Lower leg skin (tissue), 4 donors: Measurements from ENCODE around the gene SPATA13. TPM values are rescaled to one million over a fixed set of nuclear protein-coding genes. Genes with fewer than 3 reads are reported as not detected.

Source experiments
- DNase-seq, 2 donors: peaks; one replicate each; pipeline ENCODE4 v3.0.0-alpha.2; 2019; ENCODE audit warnings: low spot score in 2 of 2
- H3K4me3 ChIP-seq: fragments of 200-600 bp; sonication (generic); 2 replicates; pipeline ENCODE4 v1.5.1; 2017; ENCODE audit warnings: mild to moderate bottlenecking, low read depth; ENCODE audit not compliant: poor library complexity, severe bottlenecking
- POLR2A ChIP-seq, 2 donors: fragments of 450-650 bp; IDR thresholded peaks; one replicate each; pipeline ENCODE4 v1.6.1; 2016 to 2017; ENCODE audit warnings: antibody characterized with exemption in 2 of 2, mild to moderate bottlenecking in 1 of 2, moderate library complexity in 1 of 2
- WGBS, 2 donors: methylation state at CpG; one replicate each; pipeline ENCODE4 v1.1.5; 2018; 5-methylcytosine and 5-hydroxymethylcytosine counted together
- intact Hi-C: fragments of 100-400 bp; cut with DNase I; formaldehyde crosslinking; loops from one replicate; pipeline ENCODE4 v1.15.0; 2023; ENCODE audit warnings: low total_unique reads
- total RNA-seq, 4 donors: library from RNA; depleted of rRNA; stranded (reverse); fragments of >200 nt; gene quantifications; one replicate each; pipeline ENCODE4 v1.1.0, GENCODE V29; 2016
- TF ChIP-seq, protein P1 (sequence below), 3 donors: fragments of 450-650 bp; IDR thresholded peaks; one replicate each; pipeline ENCODE4 v1.5.1; 2016; ENCODE audit warnings: antibody characterized with exemption in 3 of 3, mild to moderate bottlenecking in 3 of 3, moderate library complexity in 2 of 3

SPATA13 gene
- total RNA-seq, 4 donors from 2014 or later: 30.6 to 78.3 (median 46.2) TPM

DNA sequence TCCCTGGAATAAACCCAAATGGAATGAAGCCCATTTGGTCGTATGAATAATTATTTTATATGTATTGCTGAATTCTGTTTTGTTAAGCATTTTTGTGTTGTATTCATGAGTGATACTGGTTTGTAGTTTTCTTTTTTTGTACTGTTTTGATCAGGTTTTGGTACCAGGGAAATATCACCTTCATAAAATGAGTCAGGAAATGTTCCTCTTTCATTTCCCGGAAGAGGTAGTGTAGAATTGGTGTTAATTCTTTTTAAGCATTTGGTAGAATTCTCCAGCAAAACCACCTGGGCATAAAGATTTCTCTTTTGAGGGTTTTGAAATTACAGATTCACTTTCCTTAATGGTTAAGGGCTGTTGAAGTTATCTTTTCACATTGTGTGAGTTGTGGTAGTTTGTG is 13.3 kb downstream of the SPATA13 start:
- no peak for DNase-seq
- intact Hi-C loops: no loop called here
- WGBS, 2 donors: 46 to 55% methylated on average over 2 of the region's 2 CpGs
- no peak overlapping the region for H3K4me3 ChIP-seq
- TF ChIP-seq POLR2A (IDR thresholded peaks at IDR 0.05): no peak
- TF ChIP-seq, protein P1, sequence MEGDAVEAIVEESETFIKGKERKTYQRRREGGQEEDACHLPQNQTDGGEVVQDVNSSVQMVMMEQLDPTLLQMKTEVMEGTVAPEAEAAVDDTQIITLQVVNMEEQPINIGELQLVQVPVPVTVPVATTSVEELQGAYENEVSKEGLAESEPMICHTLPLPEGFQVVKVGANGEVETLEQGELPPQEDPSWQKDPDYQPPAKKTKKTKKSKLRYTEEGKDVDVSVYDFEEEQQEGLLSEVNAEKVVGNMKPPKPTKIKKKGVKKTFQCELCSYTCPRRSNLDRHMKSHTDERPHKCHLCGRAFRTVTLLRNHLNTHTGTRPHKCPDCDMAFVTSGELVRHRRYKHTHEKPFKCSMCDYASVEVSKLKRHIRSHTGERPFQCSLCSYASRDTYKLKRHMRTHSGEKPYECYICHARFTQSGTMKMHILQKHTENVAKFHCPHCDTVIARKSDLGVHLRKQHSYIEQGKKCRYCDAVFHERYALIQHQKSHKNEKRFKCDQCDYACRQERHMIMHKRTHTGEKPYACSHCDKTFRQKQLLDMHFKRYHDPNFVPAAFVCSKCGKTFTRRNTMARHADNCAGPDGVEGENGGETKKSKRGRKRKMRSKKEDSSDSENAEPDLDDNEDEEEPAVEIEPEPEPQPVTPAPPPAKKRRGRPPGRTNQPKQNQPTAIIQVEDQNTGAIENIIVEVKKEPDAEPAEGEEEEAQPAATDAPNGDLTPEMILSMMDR (IDR thresholded peaks at IDR 0.05): no peak

DNA sequence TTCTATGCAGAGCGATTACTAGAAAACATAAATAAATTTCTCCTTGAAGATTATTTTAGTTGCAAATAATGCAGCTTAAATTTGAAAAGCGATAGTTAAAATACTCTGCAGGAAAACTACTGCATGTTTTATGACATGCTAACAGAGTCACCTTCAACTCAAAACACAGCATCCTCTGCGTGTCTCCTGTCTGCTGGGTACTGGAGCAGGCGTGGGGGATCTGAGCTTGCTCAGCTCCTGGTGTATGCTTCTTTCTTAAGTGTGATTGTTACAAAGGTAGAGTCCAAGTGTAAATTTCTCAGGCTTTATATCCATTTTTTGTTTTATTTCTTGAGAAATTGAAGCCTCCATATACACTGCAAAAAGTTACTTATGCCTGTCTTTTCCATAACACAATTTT is 15.3 kb downstream of the SPATA13 start:
- intact Hi-C loops: no loop called here
- H3K4me3 ChIP-seq: no peak overlapping the region
- DNase-seq: no peak
- TF ChIP-seq, protein P1 (IDR thresholded peaks at IDR 0.05): no peak
- no peak for TF ChIP-seq POLR2A (IDR thresholded peaks at IDR 0.05)
- WGBS, 2 donors: 86 to 87% methylated on average over 4 of the region's 4 CpGs

GRCh38 chr13:24176351-24177101 is 16.0 kb downstream of the SPATA13 start:
- H3K4me3 ChIP-seq: no peak overlapping the region
- TF ChIP-seq, protein P1 (IDR thresholded peaks at IDR 0.05): no peak
- no peak for TF ChIP-seq POLR2A (IDR thresholded peaks at IDR 0.05)
- no peak for DNase-seq
- WGBS, 2 donors: 79 to 81% methylated on average over 8 of the region's 8 CpGs
- intact Hi-C loops: no loop called here

GRCh38 chr13:24178847-24179485 is 18.4 kb downstream of the SPATA13 start:
- WGBS, 2 donors: 82 to 94% methylated on average over 2 of the region's 2 CpGs
- DNase-seq: no peak
- intact Hi-C loops: no loop called here
- TF ChIP-seq, protein P1 (IDR thresholded peaks at IDR 0.05): no peak
- no peak for TF ChIP-seq POLR2A (IDR thresholded peaks at IDR 0.05)
- H3K4me3 ChIP-seq: no peak overlapping the region

GRCh38 chr13:24179486-24179850 is 18.9 kb downstream of the SPATA13 start:
- intact Hi-C loops: no loop called here
- TF ChIP-seq, protein P1 (IDR thresholded peaks at IDR 0.05): no peak
- no peak for TF ChIP-seq POLR2A (IDR thresholded peaks at IDR 0.05)
- H3K4me3 ChIP-seq: no peak overlapping the region
- 74 to 75% methylated on average over 1 of the region's 1 CpG for WGBS, 2 donors
- no peak for DNase-seq
